Stomach smooth muscle (tissue), 2 donors: ENCODE measurements around the gene TRPM3.

ENCODE experiments used
- H3K27ac ChIP-seq: one replicate; pipeline ENCODE4 v1.7.0; 2013; ENCODE audit warnings: mild to moderate bottlenecking, low read length, inconsistent platforms
- H3K27me3 ChIP-seq, 2 donors: one replicate each; pipeline ENCODE4 v1.7.0; 2013; ENCODE audit warnings: low read length in 2 of 2; ENCODE audit not compliant: insufficient read depth in 2 of 2, control insufficient read depth in 1 of 2
- H3K36me3 ChIP-seq, 2 donors: one replicate each; pipeline ENCODE4 v1.7.0; 2013; ENCODE audit warnings: low read length in 2 of 2; ENCODE audit not compliant: control insufficient read depth in 2 of 2, insufficient read depth in 2 of 2
- H3K4me1 ChIP-seq: one replicate; pipeline ENCODE4 v1.7.0; 2013; ENCODE audit warnings: low read length; ENCODE audit not compliant: control insufficient read depth, insufficient read depth
- H3K4me3 ChIP-seq, 2 donors: one replicate each; pipeline ENCODE4 v1.7.0; 2013; ENCODE audit warnings: low read length in 2 of 2
- H3K9ac ChIP-seq, 2 donors: one replicate each; pipeline ENCODE4 v1.7.0; 2013; ENCODE audit warnings: low read length in 2 of 2, mild to moderate bottlenecking in 1 of 2
- H3K9me3 ChIP-seq, 2 donors: one replicate each; pipeline ENCODE4 v1.7.0; 2013; ENCODE audit warnings: low read length in 2 of 2; ENCODE audit not compliant: control insufficient read depth in 2 of 2
- donor health status: healthy.
- donor health status: Pancreatic carcinoma.

The TRPM3 gene

GRCh38 chr9:70485273-70485858 is 636.1 kb downstream of the TRPM3 start:
- Histone ChIP-seq H3K36me3 (no peaks in the 10 kb centered on the region), H3K9ac (peak overlapping the region; percentile 24 to 29), H3K4me3 (peak overlapping the region in 1 of 2 donors; percentile 29), H3K9me3 (no peaks in the 10 kb centered on the region), H3K27ac (peak overlapping the region; percentile 69), H3K4me1 (peaks cover 40% of the 10 kb centered on the region), H3K27me3 (no peaks in the 10 kb centered on the region)

DNA sequence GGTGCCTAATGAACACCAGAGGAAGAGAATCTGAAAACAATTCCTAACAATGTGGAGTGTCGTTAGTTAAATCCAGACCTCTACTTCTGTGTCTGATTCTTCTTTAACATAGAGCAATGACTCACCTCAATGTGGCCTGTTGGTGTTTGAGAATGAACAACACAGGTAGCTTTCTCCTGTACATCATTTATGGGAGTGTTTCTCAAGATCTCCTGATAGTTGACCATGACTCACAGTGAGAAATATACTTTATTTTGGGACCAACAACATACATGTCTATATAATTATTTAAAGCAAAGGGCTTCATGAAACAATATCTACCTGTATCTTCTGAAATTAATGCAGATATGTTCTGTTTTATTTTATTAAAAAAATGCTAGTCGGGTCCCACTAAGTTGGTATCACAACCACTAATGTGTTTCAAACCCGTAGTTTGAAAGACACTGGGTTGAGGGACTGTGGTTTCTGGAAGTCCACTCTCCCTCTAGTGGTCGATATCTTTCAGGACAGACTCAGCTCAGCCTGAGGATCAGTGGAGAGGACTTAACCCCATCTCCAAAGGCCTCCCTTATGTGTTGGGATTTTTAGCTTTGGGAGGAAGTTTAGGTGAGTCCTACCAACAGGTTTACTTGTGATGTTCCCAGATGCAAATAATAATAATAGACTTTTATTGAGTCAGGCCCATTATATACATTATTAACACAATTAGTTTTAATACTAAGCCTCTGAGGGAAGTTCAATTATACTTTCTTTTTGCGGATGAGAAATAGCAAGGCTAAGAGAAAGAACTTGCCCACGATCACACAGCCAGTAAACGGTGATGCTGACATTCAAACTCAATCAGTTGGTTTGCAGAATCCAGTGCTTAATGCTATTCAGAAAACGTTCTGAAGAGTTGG is 636.9 kb downstream of the TRPM3 start:
- H3K4me1 ChIP-seq = peaks cover 49% of the 10 kb centered on the region
- peak overlapping the region; percentile 100 for H3K27ac ChIP-seq
- H3K36me3 ChIP-seq = no peaks in the 10 kb centered on the region
- H3K9me3 ChIP-seq = no peaks in the 10 kb centered on the region
- H3K4me3 ChIP-seq = no peak overlapping the region
- H3K9ac ChIP-seq = peak overlapping the region in 1 of 2 donors; percentile 24
- no peaks in the 10 kb centered on the region for H3K27me3 ChIP-seq

DNA sequence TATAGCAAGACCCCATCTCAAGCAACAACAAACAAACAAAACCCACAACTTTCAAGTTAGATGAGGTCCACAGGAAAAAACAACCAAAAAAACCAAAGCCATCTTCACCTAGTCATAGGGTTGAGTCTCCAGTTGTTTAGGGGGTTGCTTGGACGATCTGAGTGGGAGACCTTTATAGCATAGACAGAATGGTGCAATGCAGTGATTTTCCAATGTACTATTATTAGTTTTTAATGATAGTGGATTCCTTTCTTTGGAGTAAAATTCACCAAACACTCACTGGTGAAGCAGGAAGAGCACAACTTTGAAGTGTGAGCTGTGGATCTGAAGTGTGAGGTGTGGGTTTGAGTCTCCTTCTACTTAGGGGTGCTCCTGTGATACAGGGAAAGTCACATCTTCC is 640.0 kb downstream of the TRPM3 start:
- Histone ChIP-seq H3K4me3 (no peak overlapping the region), H3K36me3 (no peaks in the 10 kb centered on the region), H3K4me1 (peaks cover 63% of the 10 kb centered on the region), H3K27me3 (no peaks in the 10 kb centered on the region), H3K27ac (peak overlapping the region; percentile 100), H3K9me3 (no peaks in the 10 kb centered on the region), H3K9ac (peak overlapping the region; percentile 59 to 94)

DNA sequence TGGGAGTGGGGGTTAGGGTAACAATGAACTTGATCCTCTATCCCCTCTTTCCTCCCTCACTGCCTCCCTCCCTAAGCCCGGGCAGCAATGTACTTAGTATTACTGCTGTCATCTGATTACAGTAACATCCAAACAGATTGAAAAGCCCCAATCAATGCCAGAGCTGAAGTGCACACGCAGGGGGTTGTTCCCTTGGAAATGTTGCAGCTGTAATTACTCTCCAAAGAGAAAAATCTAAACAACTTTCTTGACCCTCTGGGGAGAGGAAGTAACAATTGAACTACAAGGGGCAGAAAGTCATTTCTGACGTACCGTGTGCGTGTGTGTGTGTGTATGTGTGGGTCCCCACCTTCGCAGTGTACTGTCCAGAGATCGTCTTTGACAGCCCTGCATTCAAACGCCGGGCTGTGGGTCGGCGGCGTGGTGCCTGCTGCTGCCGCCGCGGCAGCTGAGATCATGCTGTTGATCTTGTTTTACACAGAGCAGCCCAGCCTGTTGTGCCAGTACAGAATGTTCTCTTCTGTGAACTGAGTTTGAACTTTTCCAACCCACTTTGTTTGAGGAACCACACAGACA is 640.9 kb downstream of the TRPM3 start:
- H3K36me3 ChIP-seq = no peaks in the 10 kb centered on the region
- peak overlapping the region; percentile 84 to 94 for H3K9ac ChIP-seq
- H3K4me3 ChIP-seq = peak overlapping the region; percentile 37 to 62
- H3K4me1 ChIP-seq = peaks cover 56% of the 10 kb centered on the region
- H3K27me3 ChIP-seq = no peaks in the 10 kb centered on the region
- H3K9me3 ChIP-seq = no peaks in the 10 kb centered on the region
- H3K27ac ChIP-seq = peak overlapping the region; percentile 100

- Histone ChIP-seq H3K27me3 (no peaks in the 10 kb centered on the region), H3K9ac (peak overlapping the region; percentile 84 to 94), H3K36me3 (no peaks in the 10 kb centered on the region), H3K4me3 (peak overlapping the region; percentile 37 to 62), H3K9me3 (no peaks in the 10 kb centered on the region), H3K27ac (peak overlapping the region; percentile 100), H3K4me1 (peaks cover 54% of the 10 kb centered on the region)
Observed at GRCh38 chr9:70479880-70480291, 641.5 kb downstream of the TRPM3 start.
